ENCODE data around the gene RPL4. TPM values are rescaled to one million over a fixed set of nuclear protein-coding genes. Genes with fewer than 3 reads are reported as not detected.
A peak's percentile ranks its signal among the peaks of the same experiment; 100 is the strongest.

The RPL4 gene
- total RNA-seq, 1 experiment from 2014 or later = 3,988 TPM

GRCh38 chr15:66496951-66497501, 7.6 kb downstream of the RPL4 start:
- DNase-seq = no peak
- no peak overlapping the region for H2BK120ac ChIP-seq (ENCODE audit: low read depth, low read length, poor library complexity, severe bottlenecking)
- no peak overlapping the region for H4K8ac ChIP-seq (replicated peaks; ENCODE audit: insufficient read length, low read depth, low read length)
- H2BK15ac ChIP-seq (ENCODE audit: low read depth, low read length) = no peak overlapping the region
- peak overlapping the region; percentile 53 for H2BK5ac ChIP-seq (ENCODE audit: insufficient read length, low read length)
- H3K9ac ChIP-seq (ENCODE audit: extremely low read depth, insufficient read length, low read length) = peak overlapping the region; percentile 92
- H3T11ph ChIP-seq (ENCODE audit: low read length) = no peak overlapping the region
- H2BK20ac ChIP-seq (ENCODE audit: low read depth, low read length, poor library complexity, severe bottlenecking) = no peak overlapping the region
- H3K4ac ChIP-seq (ENCODE audit: low read depth, low read length) = no peak overlapping the region; the same call in 1 of the 2 replicates
- no peak overlapping the region for H3K23ac ChIP-seq (ENCODE audit: insufficient read length, low read depth, low read length)
- H3K14ac ChIP-seq (ENCODE audit: insufficient read depth, low read length) = peak overlapping the region; percentile 33
- Mint-ChIP-seq H3K27ac (peak overlapping the region; percentile 97 to 99 (median 99)), H3K4me1 (peaks cover 11 to 15% of the 10 kb centered on the region in 2 experiments), H3K36me3 (ENCODE audit: insufficient read depth in 1 of 3, low read depth in 3 of 3) (peaks cover 34 to 92% (median 75%) of the 10 kb centered on the region in 3 experiments), H3K27me3 (ENCODE audit: low read depth) (no peaks in the 10 kb centered on the region), H3K9me3 (no peaks in the 10 kb centered on the region; a peak in 1 of 5 replicates), H3K4me3 (peak overlapping the region; percentile 85 to 87)
- H4K20me1 ChIP-seq (ENCODE audit: control insufficient read depth, insufficient read depth, insufficient read length) = no peaks in the 10 kb centered on the region
- H3K4me2 ChIP-seq (ENCODE audit: insufficient read depth, insufficient read length, low read length) = peak overlapping the region; percentile 86
- no peak overlapping the region for H4K91ac ChIP-seq (ENCODE audit: insufficient read length, low read depth, low read length)
- no peak overlapping the region for H2AFZ ChIP-seq (ENCODE audit: low read length)
- H3K23me2 ChIP-seq (ENCODE audit: insufficient read length, low read depth, low read length, poor library complexity, severe bottlenecking) = peaks cover 4% of the 10 kb centered on the region
- no peak overlapping the region for H2AK5ac ChIP-seq (ENCODE audit: insufficient read length, low read length)
- no peak for TF ChIP-seq CTCF (conservative IDR thresholded peaks at IDR 0.05)
- peak overlapping the region; percentile 82 for H3K18ac ChIP-seq (ENCODE audit: insufficient read length, low read depth, low read length)
- peak overlapping the region; percentile 90 for H3K27ac ChIP-seq (ENCODE audit: insufficient read length, low read depth, low read length)
- no peak overlapping the region for H3K56ac ChIP-seq (ENCODE audit: insufficient read length, low read depth, low read length)
- peak overlapping the region; percentile 36 for H4K5ac ChIP-seq (ENCODE audit: insufficient read length, low read depth, low read length)
- no peaks in the 10 kb centered on the region for H3K4me1 ChIP-seq (ENCODE audit: insufficient read depth, low read length)
- no peaks in the 10 kb centered on the region for H3K27me3 ChIP-seq (ENCODE audit: insufficient read depth, low read length)
- no peaks in the 10 kb centered on the region for H3K79me2 ChIP-seq (ENCODE audit: insufficient read depth, low read length)
- no peaks in the 10 kb centered on the region for H3K79me1 ChIP-seq (ENCODE audit: insufficient read depth, low read depth, low read length, poor library complexity, severe bottlenecking)
- no peaks in the 10 kb centered on the region for H3K9me3 ChIP-seq (ENCODE audit: control insufficient read depth, low read depth, low read length)
- WGBS (ENCODE audit: extremely low coverage, insufficient read length, low lambda C conversion rate) = no CpG with 5 or more reads among the region's 17 CpGs
- H2BK12ac ChIP-seq (ENCODE audit: insufficient read length, low read depth, low read length) = no peak overlapping the region

Measured in H9 (cell line).